ENCODE data around the gene WWOX. TPM values are rescaled to one million over a fixed set of nuclear protein-coding genes. Genes with fewer than 3 reads are reported as not detected.

WWOX gene
- total RNA-seq, 1 experiment from 2014 or later: 35.6 TPM

GRCh38 chr16:78574571-78574970 lies 475.1 kb downstream of the WWOX start:
- H3K9me2 ChIP-seq (ENCODE audit: insufficient read depth): no peaks in the 10 kb centered on the region
- no peaks in the 10 kb centered on the region for H3F3A ChIP-seq (ENCODE audit: insufficient read depth, low read depth)
- no peaks in the 10 kb centered on the region for H3K27me3 ChIP-seq (ENCODE audit: insufficient read depth, low read depth)
- no peak overlapping the region for H3K27ac ChIP-seq
- no peaks in the 10 kb centered on the region for H3K4me1 ChIP-seq (replicated peaks; ENCODE audit: insufficient read depth)
- no peak for TF ChIP-seq CTCF (conservative IDR thresholded peaks at IDR 0.05)
- no peak for TF ChIP-seq EZH2 (IDR thresholded peaks at IDR 0.05; ENCODE audit: low read depth)
- CTCF ChIA-PET: no interaction called here
- H3K4me3 ChIP-seq: no peak overlapping the region
- intact Hi-C loops (cut with micrococcal nuclease; ENCODE audit: unreplicated experiment): no loop called here
- no peaks in the 10 kb centered on the region for H3K36me3 ChIP-seq (ENCODE audit: low read depth)
- BruUV-seq (replicated peaks): no TSS peak
- POLR2A ChIA-PET (ENCODE audit: unreplicated experiment): no interaction called here
- no peaks in the 10 kb centered on the region for H3K79me2 ChIP-seq (ENCODE audit: low read depth)
- no peaks in the 10 kb centered on the region for H4K20me1 ChIP-seq (ENCODE audit: insufficient read depth)
- no peak overlapping the region for H2AFZ ChIP-seq
- H3K9me3 ChIP-seq (ENCODE audit: insufficient read depth, low read depth): no peaks in the 10 kb centered on the region
- no peak for DNase-seq
- no peak overlapping the region for H3K4me2 ChIP-seq

GRCh38 chr16:78576941-78577340 lies 477.5 kb downstream of the WWOX start:
- Histone ChIP-seq H3K36me3 (ENCODE audit: low read depth) (no peaks in the 10 kb centered on the region), H3K79me2 (ENCODE audit: low read depth) (no peaks in the 10 kb centered on the region), H3K9me3 (ENCODE audit: insufficient read depth, low read depth) (no peaks in the 10 kb centered on the region), H3K27ac (no peak overlapping the region), H3F3A (ENCODE audit: insufficient read depth, low read depth) (no peaks in the 10 kb centered on the region), H4K20me1 (ENCODE audit: insufficient read depth) (no peaks in the 10 kb centered on the region), H3K4me1 (replicated peaks; ENCODE audit: insufficient read depth) (no peaks in the 10 kb centered on the region), H3K27me3 (ENCODE audit: insufficient read depth, low read depth) (no peaks in the 10 kb centered on the region), H3K9me2 (ENCODE audit: insufficient read depth) (no peaks in the 10 kb centered on the region), H2AFZ (no peak overlapping the region), H3K4me3 (no peak overlapping the region), H3K4me2 (no peak overlapping the region)
- ChIA-PET POLR2A (ENCODE audit: unreplicated experiment) (interaction anchor here (0.6 kb wide), 1 partner anchor 13 kb away, joined by 3 read pairs; no protein-coding TSS in a partner anchor), CTCF (interaction anchor here (0.6 kb wide), 1 partner anchor 38 kb away, joined by 3 read pairs; no protein-coding TSS in a partner anchor)
- BruUV-seq (replicated peaks): no TSS peak
- DNase-seq: no peak
- TF ChIP-seq CTCF (conservative IDR thresholded peaks at IDR 0.05) (no peak), EZH2 (IDR thresholded peaks at IDR 0.05; ENCODE audit: low read depth) (no peak)
- intact Hi-C loops (cut with micrococcal nuclease; ENCODE audit: unreplicated experiment): no loop called here

DNA sequence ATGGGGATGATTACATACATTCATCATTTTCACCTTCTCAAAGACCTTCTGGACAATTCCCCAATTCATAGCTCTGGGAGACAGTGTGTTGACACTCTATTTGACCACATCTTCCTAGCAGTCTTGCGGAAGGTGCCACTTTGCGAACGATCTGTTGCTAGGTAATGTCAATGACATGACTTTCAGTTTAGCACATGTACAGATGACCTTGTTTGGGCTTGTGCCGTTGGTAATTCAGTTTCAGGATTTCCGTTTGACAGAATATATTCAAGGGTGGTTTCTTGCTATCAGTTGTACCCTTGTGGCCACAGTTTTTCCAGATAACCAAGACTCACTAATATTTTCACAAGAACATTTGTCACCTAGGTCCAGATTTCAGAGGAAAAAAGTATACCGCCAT lies 478.2 kb downstream of the WWOX start:
- Histone ChIP-seq H3K27me3 (ENCODE audit: insufficient read depth, low read depth) (no peaks in the 10 kb centered on the region), H3K79me2 (ENCODE audit: low read depth) (no peaks in the 10 kb centered on the region), H3K4me1 (replicated peaks; ENCODE audit: insufficient read depth) (no peaks in the 10 kb centered on the region), H2AFZ (no peak overlapping the region), H3K27ac (no peak overlapping the region), H3K4me2 (no peak overlapping the region), H3K9me3 (ENCODE audit: insufficient read depth, low read depth) (no peaks in the 10 kb centered on the region), H3K4me3 (no peak overlapping the region), H3K9me2 (ENCODE audit: insufficient read depth) (no peaks in the 10 kb centered on the region), H3F3A (ENCODE audit: insufficient read depth, low read depth) (no peaks in the 10 kb centered on the region), H3K36me3 (ENCODE audit: low read depth) (no peaks in the 10 kb centered on the region), H4K20me1 (ENCODE audit: insufficient read depth) (no peaks in the 10 kb centered on the region)
- TF ChIP-seq EZH2 (IDR thresholded peaks at IDR 0.05; ENCODE audit: low read depth) (no peak), CTCF (conservative IDR thresholded peaks at IDR 0.05) (no peak)
- ChIA-PET POLR2A (ENCODE audit: unreplicated experiment) (interaction anchor here (0.6 kb wide), 1 partner anchor 13 kb away, joined by 3 read pairs; no protein-coding TSS in a partner anchor), CTCF (interaction anchor here (0.6 kb wide), 1 partner anchor 38 kb away, joined by 3 read pairs; no protein-coding TSS in a partner anchor)
- DNase-seq: no peak
- intact Hi-C loops (cut with micrococcal nuclease; ENCODE audit: unreplicated experiment): no loop called here
- no TSS peak for BruUV-seq (replicated peaks)

Measured in PC-9 (cell line).